ENCODE results near the gene JRKL.

The JRKL gene

GRCh38 chr11:96389720-96390487 lies at the start of gene JRKL, which contains the start of gene CCDC82:
Gene JRKL, plus strand, starts transcription at chr11:96390013. Its CDS starts 637 bp downstream, at chr11:96390650.
Gene CCDC82, minus strand, starts transcription at chr11:96389912. Its CDS starts 5,165 bp downstream, at chr11:96384747.
- DNase-seq (ENCODE audit: low read depth): peak; percentile 97

GRCh38 chr11:96340555-96340885 lies 49.3 kb upstream of the JRKL start:
- DNase-seq (ENCODE audit: low read depth): no peak

GRCh38 chr11:96341211-96342013 lies 48.4 kb upstream of the JRKL start:
- DNase-seq (ENCODE audit: low read depth): peak; percentile 51

GRCh38 chr11:96342014-96342960 lies 47.5 kb upstream of the JRKL start:
- no peak for DNase-seq (ENCODE audit: low read depth)

GRCh38 chr11:96342961-96343711 lies 46.7 kb upstream of the JRKL start, which contains the start of gene MAML2:
Gene MAML2, minus strand, starts transcription at chr11:96343195. Its CDS starts 1,300 bp downstream, at chr11:96341895.
- DNase-seq (ENCODE audit: low read depth): peak; percentile 88

- no peak for DNase-seq (ENCODE audit: low read depth)
Measured at GRCh38 chr11:96356848-96357247, 33.0 kb upstream of the JRKL start.

- DNase-seq (ENCODE audit: low read depth): no peak
Measured at GRCh38 chr11:96357794-96358193, 32.0 kb upstream of the JRKL start.

- no peak for DNase-seq (ENCODE audit: low read depth)
Measured at GRCh38 chr11:96358321-96358720, 31.5 kb upstream of the JRKL start.

GRCh38 chr11:96361778-96362177 lies 28.0 kb upstream of the JRKL start:
- DNase-seq (ENCODE audit: low read depth): no peak

GRCh38 chr11:96365493-96365892 lies 24.3 kb upstream of the JRKL start:
- DNase-seq (ENCODE audit: low read depth): no peak

GRCh38 chr11:96366024-96366423 lies 23.8 kb upstream of the JRKL start:
- no peak for DNase-seq (ENCODE audit: low read depth)

- DNase-seq (ENCODE audit: low read depth): no peak
Measured at GRCh38 chr11:96367342-96367741, 22.5 kb upstream of the JRKL start.

GRCh38 chr11:96373826-96374225 lies 16.0 kb upstream of the JRKL start:
- no peak for DNase-seq (ENCODE audit: low read depth)

- DNase-seq (ENCODE audit: low read depth): no peak
Measured at GRCh38 chr11:96376796-96377195, 13.0 kb upstream of the JRKL start.

- no peak for DNase-seq (ENCODE audit: low read depth)
Measured at GRCh38 chr11:96384156-96384555, 5.7 kb upstream of the JRKL start.

GRCh38 chr11:96385187-96385586 lies 4.6 kb upstream of the JRKL start:
- no peak for DNase-seq (ENCODE audit: low read depth)

- DNase-seq (ENCODE audit: low read depth): no peak
Measured at GRCh38 chr11:96388891-96389719, 708 bp upstream of the JRKL start.

- DNase-seq (ENCODE audit: low read depth): no peak
Measured at GRCh38 chr11:96390488-96390792, 627 bp downstream of the JRKL start.

- DNase-seq (ENCODE audit: low read depth): no peak
Measured at GRCh38 chr11:96391698-96392307, 2.0 kb downstream of the JRKL start.

- DNase-seq (ENCODE audit: low read depth): no peak
Measured at GRCh38 chr11:96393753-96394348, 4.0 kb downstream of the JRKL start.

All from activated T-cell treated with anti-CD3 and anti-CD28 coated beads for 24 hours (primary cell).